AG09309 (cell line): ENCODE results near the gene PRDX4.

Source experiments
- DNase-seq: peaks from one replicate; pipeline ENCODE4 v3.0.0-alpha.2; 2010; ENCODE audit warnings: low read depth
- H3K4me3 ChIP-seq: 2 replicates; pipeline ENCODE4 v1.5.1; 2011; ENCODE audit warnings: mild to moderate bottlenecking, low read depth, low read length, moderate library complexity; ENCODE audit not compliant: control insufficient read depth
- TF ChIP-seq, protein P1 (sequence below): IDR thresholded peaks from 2 replicates; pipeline ENCODE4 v1.5.1; 2011; ENCODE audit warnings: mild to moderate bottlenecking, low read depth, low read length, inconsistent platforms; ENCODE audit not compliant: insufficient read depth, control insufficient read depth; ENCODE audit errors: missing control alignments

Gene PRDX4

DNA sequence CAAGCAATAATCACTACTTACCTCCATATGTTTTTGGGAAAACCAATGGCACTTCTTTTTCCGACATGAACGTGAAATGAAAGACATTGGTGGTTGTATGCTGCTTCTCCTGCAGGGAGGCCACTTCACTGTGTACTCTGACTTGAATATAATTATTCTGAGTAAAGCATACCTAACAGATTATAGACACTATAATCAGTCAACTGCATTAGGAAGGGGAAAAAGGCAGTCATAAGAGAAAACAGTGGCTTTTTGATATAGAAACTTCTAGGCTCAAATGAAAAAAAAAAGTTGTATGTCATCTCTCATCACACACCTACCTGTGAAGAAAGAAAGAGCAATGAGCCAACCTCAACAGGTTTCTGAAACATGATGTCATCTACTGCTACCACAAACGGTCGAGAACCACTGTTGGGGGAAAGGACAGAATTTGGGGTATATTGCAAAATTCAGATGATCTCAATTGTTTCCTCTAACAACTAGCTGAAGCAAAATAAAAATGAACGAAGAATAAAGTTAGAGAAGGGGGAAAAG lies 37.4 kb downstream of the PRDX4 start:
- H3K4me3 ChIP-seq: no peak overlapping the region
- TF ChIP-seq, protein P1, sequence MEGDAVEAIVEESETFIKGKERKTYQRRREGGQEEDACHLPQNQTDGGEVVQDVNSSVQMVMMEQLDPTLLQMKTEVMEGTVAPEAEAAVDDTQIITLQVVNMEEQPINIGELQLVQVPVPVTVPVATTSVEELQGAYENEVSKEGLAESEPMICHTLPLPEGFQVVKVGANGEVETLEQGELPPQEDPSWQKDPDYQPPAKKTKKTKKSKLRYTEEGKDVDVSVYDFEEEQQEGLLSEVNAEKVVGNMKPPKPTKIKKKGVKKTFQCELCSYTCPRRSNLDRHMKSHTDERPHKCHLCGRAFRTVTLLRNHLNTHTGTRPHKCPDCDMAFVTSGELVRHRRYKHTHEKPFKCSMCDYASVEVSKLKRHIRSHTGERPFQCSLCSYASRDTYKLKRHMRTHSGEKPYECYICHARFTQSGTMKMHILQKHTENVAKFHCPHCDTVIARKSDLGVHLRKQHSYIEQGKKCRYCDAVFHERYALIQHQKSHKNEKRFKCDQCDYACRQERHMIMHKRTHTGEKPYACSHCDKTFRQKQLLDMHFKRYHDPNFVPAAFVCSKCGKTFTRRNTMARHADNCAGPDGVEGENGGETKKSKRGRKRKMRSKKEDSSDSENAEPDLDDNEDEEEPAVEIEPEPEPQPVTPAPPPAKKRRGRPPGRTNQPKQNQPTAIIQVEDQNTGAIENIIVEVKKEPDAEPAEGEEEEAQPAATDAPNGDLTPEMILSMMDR: no peak
- DNase-seq: no peak

DNA sequence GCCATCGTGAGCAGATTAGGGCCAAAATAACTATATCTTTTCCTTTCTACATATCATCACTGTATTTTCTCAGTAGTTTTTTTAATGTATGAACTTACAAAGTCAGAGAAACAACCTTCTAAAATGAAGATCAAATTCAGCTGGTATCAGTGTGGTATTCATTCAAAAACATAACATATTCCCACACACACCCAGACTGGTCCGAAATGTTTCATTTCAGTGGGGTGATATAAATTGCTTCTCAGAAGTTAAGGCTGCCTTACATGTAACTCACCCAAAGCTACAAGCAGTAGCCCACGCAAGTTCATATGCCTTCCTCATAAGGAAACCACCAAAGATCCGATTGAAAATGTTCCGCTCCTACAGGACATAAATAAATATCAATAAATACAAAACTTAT lies 37.9 kb downstream of the PRDX4 start:
- no peak for DNase-seq
- no peak overlapping the region for H3K4me3 ChIP-seq
- TF ChIP-seq, protein P1: no peak

DNA sequence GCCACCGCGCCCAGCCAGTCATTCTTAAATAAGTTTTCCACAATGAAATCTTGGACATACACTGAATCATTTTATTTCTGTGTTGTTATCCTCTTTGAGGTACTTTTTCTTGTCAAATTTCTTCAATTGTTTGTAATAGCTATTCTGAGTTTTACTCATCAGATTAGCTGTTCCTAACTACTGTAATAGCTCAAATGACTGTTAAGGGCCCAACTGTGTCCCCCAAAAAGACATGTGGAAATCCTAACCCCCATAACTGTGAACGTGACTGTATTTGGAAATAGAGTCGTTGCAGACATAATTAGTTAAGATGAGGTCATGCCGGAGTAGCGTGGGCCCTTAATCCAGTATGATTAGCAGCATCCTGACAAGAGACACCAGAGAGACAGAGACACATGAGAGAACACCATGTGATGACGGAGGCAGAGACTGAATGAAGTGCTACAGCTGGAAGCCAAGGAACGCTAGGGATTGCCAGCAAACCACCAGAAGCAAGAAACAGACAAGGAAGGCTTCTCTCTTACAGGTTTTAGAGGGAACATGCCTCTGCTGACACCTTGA lies 52.9 kb downstream of the PRDX4 start:
- TF ChIP-seq, protein P1: no peak
- no peak overlapping the region for H3K4me3 ChIP-seq
- no peak for DNase-seq

DNA sequence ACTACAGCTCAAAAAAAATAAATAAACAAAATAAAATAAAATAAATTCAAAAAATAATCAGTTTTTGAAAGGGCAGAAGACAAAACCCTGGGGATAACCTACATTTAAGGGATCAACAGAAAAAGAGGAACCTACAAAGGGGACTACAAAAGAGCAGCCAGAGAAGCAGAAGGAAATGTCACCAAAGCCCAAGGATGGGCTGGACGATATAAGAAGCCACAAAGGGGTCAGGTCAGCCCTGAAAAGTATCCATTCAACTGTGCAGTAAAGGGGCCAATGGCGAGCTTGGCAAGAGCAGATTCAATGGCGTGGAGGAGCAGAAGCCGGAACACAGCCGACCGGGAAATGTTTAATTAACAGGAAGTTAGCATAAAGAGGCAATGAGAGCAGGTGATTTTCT lies 58.9 kb downstream of the PRDX4 start:
- TF ChIP-seq, protein P1: no peak
- H3K4me3 ChIP-seq: no peak overlapping the region
- DNase-seq: no peak

DNA sequence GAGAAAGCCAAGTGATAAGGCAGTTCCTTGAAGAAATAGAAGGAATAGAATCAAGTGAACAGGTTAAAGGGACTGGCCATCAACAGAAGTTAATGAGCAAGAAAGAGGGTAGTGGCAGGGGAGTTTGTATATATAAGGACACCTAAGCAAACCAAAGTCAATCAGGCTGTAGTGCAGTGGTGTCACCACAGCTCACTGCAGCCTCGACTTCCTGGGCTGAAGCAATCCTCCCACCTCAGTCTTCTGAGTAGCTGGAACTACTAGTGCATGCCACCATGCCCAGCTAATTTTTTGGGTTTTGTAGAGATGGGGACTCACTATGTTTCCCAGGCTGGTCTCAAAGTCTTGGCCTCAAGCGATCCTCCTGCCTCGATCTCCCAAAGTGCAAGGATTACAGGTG lies 59.9 kb downstream of the PRDX4 start:
- no peak overlapping the region for H3K4me3 ChIP-seq
- TF ChIP-seq, protein P1: no peak
- no peak for DNase-seq

DNA sequence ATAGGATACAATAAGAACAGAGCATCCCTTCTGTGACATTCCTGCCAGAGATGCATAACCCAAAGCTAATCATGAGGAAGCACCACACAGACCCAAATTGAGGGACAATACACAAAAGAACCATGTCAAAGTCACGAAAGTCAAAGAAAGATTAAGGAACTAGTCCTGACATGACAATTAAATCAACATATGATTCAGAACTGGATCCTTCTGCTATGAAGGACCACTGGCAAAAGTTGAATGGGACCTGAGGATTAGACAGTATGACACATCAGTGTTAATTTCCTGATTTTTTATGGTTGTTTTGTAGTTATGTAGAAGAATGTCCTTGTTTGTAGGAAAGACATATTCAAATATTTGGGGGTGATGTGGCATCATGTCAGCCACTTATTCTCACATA lies 61.9 kb downstream of the PRDX4 start:
- TF ChIP-seq, protein P1: no peak
- H3K4me3 ChIP-seq: no peak overlapping the region
- DNase-seq: no peak

DNA sequence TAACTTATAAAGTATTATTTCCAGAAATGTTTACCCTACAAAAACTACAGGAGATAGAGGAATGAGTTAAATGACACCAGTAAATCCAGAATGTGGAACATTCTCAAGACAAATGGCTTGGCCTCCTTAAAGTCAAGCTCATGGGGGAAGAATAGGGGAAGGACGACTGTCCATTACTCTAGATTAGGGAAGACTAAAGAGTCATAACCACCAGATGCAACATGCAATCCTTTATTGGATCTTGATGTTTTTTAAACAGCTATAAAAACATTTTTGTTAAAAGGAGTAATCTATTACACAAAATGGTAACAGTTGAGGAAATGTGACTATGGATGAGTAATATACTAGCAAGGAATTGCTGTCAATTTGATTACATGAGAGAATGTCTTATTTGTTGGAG lies 64.7 kb downstream of the PRDX4 start:
- TF ChIP-seq, protein P1: no peak

More for the DNA sequence above, 64.7 kb downstream of the PRDX4 start:
- H3K4me3 ChIP-seq: no peak overlapping the region
- DNase-seq: no peak
